Glutamatergic neuron (in vitro differentiated cells): ENCODE data around the gene POM121C. TPM values are rescaled to one million over a fixed set of nuclear protein-coding genes. Genes with fewer than 3 reads are reported as not detected.
"Not testable (repeated sequence)": the region's sequence is repeated elsewhere in the genome, so short reads cannot be mapped to it uniquely, and the experiment has no call there.

Source experiments
- DNase-seq: peaks from one replicate; pipeline ENCODE4 v3.0.0; 2022
- H3K27ac Mint-ChIP-seq: one replicate; pipeline ENCODE4 v1.8.0; 2020; ENCODE audit warnings: mild to moderate bottlenecking, mixed read lengths, inconsistent platforms; ENCODE audit not compliant: unreplicated experiment
- H3K27me3 Mint-ChIP-seq: one replicate; pipeline ENCODE4 v1.8.0; 2020; ENCODE audit warnings: mild to moderate bottlenecking, moderate library complexity, mixed read lengths, inconsistent platforms; ENCODE audit not compliant: unreplicated experiment
- H3K36me3 Mint-ChIP-seq: one replicate; pipeline ENCODE4 v1.8.0; 2020; ENCODE audit warnings: mild to moderate bottlenecking, mixed read lengths, inconsistent platforms; ENCODE audit not compliant: unreplicated experiment
- H3K4me1 Mint-ChIP-seq: one replicate; pipeline ENCODE4 v1.8.0; 2020; ENCODE audit warnings: mild to moderate bottlenecking, low read depth, mixed read lengths, inconsistent platforms; ENCODE audit not compliant: unreplicated experiment
- H3K4me3 Mint-ChIP-seq: one replicate; pipeline ENCODE4 v1.8.0; 2020; ENCODE audit warnings: mild to moderate bottlenecking, mixed read lengths, inconsistent platforms; ENCODE audit not compliant: unreplicated experiment
- H3K9me3 Mint-ChIP-seq: one replicate; pipeline ENCODE4 v1.8.0; 2020; ENCODE audit warnings: mild to moderate bottlenecking, moderate library complexity, mixed read lengths, inconsistent platforms; ENCODE audit not compliant: unreplicated experiment
- CTCF ChIP-seq: fragments of 200-600 bp; sonication (generic); IDR thresholded peaks from one replicate; pipeline ENCODE4 v1.5.0; 2021; ENCODE audit not compliant: partially characterized antibody, unreplicated experiment
- total RNA-seq: library from RNA; stranded (reverse); fragmentation: NEBNext Ultra II Directional; extraction: Animal tissue kit (Norgen Biotek cat#: 25700); gene quantifications from one replicate; pipeline ENCODE4 v1.2.1, GENCODE V29; 2021; ENCODE audit not compliant: unreplicated experiment

Gene POM121C
- total RNA-seq, 1 donor from 2014 or later: 60.1 TPM

DNA sequence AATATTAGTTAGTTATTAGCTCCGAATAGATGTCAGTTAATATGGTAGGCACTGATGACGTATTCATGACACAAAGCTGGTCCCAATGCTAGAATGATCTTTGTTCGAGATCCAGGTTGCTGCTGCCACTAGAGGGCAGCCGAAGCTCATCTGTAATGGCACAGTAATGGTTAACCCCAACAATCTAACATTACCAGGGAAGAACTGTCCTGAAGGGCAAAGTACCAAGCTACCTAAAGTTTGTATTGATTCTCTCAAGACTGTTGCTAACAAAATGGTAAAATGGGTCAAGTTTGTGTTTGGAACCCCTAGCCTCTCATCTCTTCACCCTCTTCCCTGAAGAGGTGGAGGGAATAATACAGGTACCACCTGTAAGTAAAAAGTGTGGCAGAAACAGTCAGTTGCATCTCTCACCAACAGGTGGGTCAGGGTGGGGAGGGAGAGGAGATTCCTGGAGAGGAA is 33.6 kb downstream of the POM121C start:
- not testable (repeated sequence) for H3K4me1 Mint-ChIP-seq, H3K27ac Mint-ChIP-seq, H3K27me3 Mint-ChIP-seq, H3K4me3 Mint-ChIP-seq, H3K36me3 Mint-ChIP-seq, H3K9me3 Mint-ChIP-seq, DNase-seq
- peak; percentile 43 for TF ChIP-seq CTCF

DNA sequence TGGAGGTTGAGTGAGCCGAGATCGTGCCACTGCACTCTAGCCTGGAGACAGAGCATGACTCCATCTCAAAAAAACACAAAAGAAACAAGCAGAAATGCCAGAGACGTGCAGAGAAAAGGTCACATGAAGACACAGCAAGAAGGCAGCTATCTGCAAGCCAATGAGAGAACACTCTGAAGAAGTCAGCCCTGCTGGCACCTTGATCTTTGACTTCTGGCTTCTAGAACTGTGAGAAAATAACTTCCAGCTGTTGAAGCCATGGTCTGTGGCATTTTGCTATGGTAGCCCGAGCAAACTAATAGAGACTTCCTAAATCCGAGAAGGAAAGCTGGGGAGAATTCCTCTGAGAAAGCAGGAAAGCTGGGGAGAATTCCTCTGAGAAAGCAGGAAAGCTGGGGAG is 36.2 kb downstream of the POM121C start:
- not testable (repeated sequence) for H3K9me3 Mint-ChIP-seq, H3K4me1 Mint-ChIP-seq, H3K27me3 Mint-ChIP-seq, H3K36me3 Mint-ChIP-seq, DNase-seq, H3K27ac Mint-ChIP-seq, H3K4me3 Mint-ChIP-seq

GRCh38 chr7:75442465-75443111 is 43.5 kb downstream of the POM121C start:
- not testable (repeated sequence) for H3K9me3 Mint-ChIP-seq, H3K36me3 Mint-ChIP-seq, H3K4me1 Mint-ChIP-seq, H3K27me3 Mint-ChIP-seq
- peak; percentile 30 for DNase-seq
- Mint-ChIP-seq H3K27ac (peak overlapping the region; percentile 95), H3K4me3 (peak overlapping the region; percentile 93)

GRCh38 chr7:75442101-75442464 is 44.0 kb downstream of the POM121C start:
- not testable (repeated sequence) for H3K4me1 Mint-ChIP-seq, DNase-seq

DNA sequence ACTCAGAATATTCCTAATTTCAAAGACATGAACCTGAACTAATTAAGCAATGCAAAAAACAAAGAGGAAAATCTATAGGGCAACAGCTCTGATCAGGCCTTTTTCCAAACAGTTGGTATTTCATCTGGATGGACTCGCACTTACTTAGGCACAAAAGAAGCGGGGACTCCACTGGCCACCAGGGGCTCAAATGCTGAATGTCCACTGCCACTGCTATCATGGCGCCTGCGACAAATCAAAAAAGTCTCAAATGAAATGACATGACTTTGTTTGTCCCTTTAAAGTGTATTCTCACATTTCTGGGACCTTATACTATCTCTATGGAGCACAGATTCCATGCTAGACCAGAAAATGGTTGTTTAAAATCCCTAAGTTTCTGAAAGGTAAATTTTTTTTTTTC is 47.1 kb downstream of the POM121C start:
- not testable (repeated sequence) for DNase-seq, H3K4me3 Mint-ChIP-seq, H3K36me3 Mint-ChIP-seq, H3K4me1 Mint-ChIP-seq, H3K27ac Mint-ChIP-seq, H3K9me3 Mint-ChIP-seq, H3K27me3 Mint-ChIP-seq

More at GRCh38 chr7:75442101-75442464, 44.0 kb downstream of the POM121C start:
- not testable (repeated sequence) for H3K36me3 Mint-ChIP-seq, H3K27me3 Mint-ChIP-seq, H3K9me3 Mint-ChIP-seq
- Mint-ChIP-seq H3K27ac (peak overlapping the region; percentile 97), H3K4me3 (peak overlapping the region; percentile 95)

DNA sequence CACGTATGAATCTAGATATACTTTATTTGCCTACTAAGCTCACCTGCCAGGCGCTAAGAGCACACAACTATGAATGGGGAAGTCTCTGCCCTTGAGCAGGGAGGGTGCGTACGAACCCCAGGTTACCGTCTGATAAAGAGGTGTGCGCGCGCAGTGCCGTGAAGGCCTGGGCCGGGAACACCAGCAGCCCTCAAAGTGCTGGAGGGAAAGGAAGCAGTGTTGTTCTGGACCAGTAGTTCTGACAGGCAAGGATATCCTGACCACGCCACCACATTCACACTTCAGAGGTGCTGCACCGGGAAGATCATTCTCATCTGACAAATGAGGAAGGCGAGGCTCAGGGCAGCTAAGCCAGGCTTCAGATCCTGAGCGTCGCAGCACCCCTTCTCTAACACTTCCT is 62.6 kb downstream of the POM121C start:
- not testable (repeated sequence) for H3K4me1 Mint-ChIP-seq, H3K4me3 Mint-ChIP-seq, H3K27me3 Mint-ChIP-seq, DNase-seq, H3K27ac Mint-ChIP-seq, H3K36me3 Mint-ChIP-seq, H3K9me3 Mint-ChIP-seq

- not testable (repeated sequence) for H3K9me3 Mint-ChIP-seq, H3K36me3 Mint-ChIP-seq, H3K27me3 Mint-ChIP-seq, DNase-seq, H3K4me1 Mint-ChIP-seq, H3K27ac Mint-ChIP-seq, H3K4me3 Mint-ChIP-seq
These were observed 64.0 kb downstream of the POM121C start for GRCh38 chr7:75421798-75422710.

- not testable (repeated sequence) for DNase-seq, H3K4me3 Mint-ChIP-seq, H3K4me1 Mint-ChIP-seq, H3K36me3 Mint-ChIP-seq, H3K9me3 Mint-ChIP-seq, H3K27me3 Mint-ChIP-seq
- peak overlapping the region; percentile 57 for H3K27ac Mint-ChIP-seq
These were observed 65.9 kb downstream of the POM121C start for GRCh38 chr7:75420152-75420551.

DNA sequence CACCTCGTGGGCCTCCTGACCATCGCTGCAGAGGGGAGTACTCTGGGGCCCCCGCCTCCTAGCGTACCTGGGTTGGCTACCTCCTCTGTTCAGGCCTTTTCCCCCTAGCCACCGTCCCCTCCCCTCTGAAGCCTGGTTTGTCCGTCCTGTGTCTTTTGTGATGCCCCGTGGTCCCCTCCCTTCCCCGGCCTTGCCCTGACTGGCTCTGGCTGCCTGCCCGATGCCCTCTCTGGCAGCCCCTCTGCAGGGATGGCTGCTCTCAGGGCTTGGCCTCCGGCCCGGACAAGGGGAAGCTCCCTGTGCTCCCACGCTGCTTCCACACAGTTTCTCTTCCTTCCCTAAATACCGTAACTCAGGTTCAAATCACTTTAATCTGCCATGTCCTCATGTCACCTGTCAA is 66.4 kb downstream of the POM121C start:
- H3K4me3 Mint-ChIP-seq, H3K36me3 Mint-ChIP-seq, H3K27ac Mint-ChIP-seq, H3K9me3 Mint-ChIP-seq, H3K4me1 Mint-ChIP-seq, H3K27me3 Mint-ChIP-seq, DNase-seq: not testable (repeated sequence)

DNA sequence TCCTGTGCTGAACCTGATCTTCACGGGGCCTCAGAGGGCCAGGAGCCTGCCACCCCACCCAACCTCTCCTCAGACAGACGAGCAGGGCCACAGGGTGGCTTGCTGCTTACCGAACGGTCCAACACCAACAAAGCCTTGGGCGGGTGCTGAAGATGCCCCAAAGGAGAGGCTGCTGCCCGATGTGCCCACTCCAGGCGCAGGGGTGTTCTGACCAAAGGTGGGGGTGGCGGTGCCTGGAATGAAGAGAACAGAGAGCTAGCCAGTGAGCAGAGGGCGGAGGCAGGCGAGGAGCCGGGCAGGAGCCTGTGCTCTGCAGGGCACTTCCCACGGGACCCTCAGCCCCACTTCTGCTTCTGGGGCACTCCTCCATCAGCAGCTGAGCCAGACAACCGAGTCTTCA is 66.9 kb downstream of the POM121C start:
- H3K36me3 Mint-ChIP-seq, H3K4me3 Mint-ChIP-seq, H3K9me3 Mint-ChIP-seq, H3K27me3 Mint-ChIP-seq, H3K27ac Mint-ChIP-seq, DNase-seq, H3K4me1 Mint-ChIP-seq: not testable (repeated sequence)

DNA sequence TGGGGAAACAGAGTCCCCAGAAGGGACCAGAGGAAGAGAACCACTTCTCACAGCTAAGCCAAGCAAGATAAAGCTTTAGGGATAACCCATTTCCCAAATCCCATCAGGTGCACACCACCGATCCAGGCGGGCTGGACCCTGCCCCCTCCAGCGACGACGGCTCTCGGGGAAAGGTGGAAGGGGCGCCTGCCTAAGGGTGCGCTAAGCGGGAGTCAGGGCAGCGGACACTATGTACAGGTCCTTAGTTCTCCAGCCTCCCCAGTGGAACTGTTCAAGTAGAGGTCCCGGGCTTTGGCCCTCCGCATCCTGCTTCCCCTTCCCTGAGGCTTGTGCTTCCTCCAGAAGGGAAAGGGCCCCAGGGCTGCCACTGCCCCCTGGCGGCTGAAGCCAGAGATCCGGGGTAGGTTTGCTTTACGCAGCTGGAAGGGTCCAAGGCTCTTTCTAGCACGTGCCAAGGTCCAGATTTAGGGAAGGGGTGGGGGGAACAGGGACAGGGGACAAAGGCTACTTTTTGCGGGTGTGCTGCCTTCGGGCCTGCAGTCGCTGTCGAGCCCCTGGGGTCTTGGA is 67.7 kb downstream of the POM121C start:
- H3K9me3 Mint-ChIP-seq, DNase-seq, H3K27ac Mint-ChIP-seq, H3K27me3 Mint-ChIP-seq, H3K4me1 Mint-ChIP-seq, H3K4me3 Mint-ChIP-seq, H3K36me3 Mint-ChIP-seq: not testable (repeated sequence)
